BLaER1 (cell line): ENCODE results near the gene ANO2.

Experiments used
- H3K27ac ChIP-seq: shearing (Covaris generic); formaldehyde crosslinking; 2 replicates; pipeline ENCODE4 v1.8.1; 2022
- H3K27me3 ChIP-seq: shearing (Covaris generic); formaldehyde crosslinking; 2 replicates; pipeline ENCODE4 v1.8.1; 2022
- H3K36me3 ChIP-seq: shearing (Covaris generic); formaldehyde crosslinking; 2 replicates; pipeline ENCODE4 v1.8.1; 2022
- H3K4me1 ChIP-seq: shearing (Covaris generic); formaldehyde crosslinking; 2 replicates; pipeline ENCODE4 v1.8.1; 2022
- H3K4me2 ChIP-seq: shearing (Covaris generic); formaldehyde crosslinking; 2 replicates; pipeline ENCODE4 v1.8.1; 2022
- H3K4me3 ChIP-seq: shearing (Covaris generic); formaldehyde crosslinking; 2 replicates; pipeline ENCODE4 v1.8.1; 2022
- H3K9ac ChIP-seq: shearing (Covaris generic); formaldehyde crosslinking; 2 replicates; pipeline ENCODE4 v1.8.1; 2022
- H3K9me3 ChIP-seq: shearing (Covaris generic); formaldehyde crosslinking; 2 replicates; pipeline ENCODE4 v1.8.1; 2022
- H4K20me1 ChIP-seq: shearing (Covaris generic); formaldehyde crosslinking; 2 replicates; pipeline ENCODE4 v1.8.1; 2022
- Cebpa-rat ChIP-seq: shearing (Covaris generic); IDR thresholded peaks from 2 replicates; pipeline ENCODE4 v1.8.1; 2022

The ANO2 gene

GRCh38 chr12:5921027-5921909, 23.8 kb downstream of the ANO2 start:
- H3K4me1 ChIP-seq, result peaks cover 10% of the 10 kb centered on the region
- no peaks in the 10 kb centered on the region for H3K9me3 ChIP-seq
- TF ChIP-seq Cebpa-rat, result no peak

GRCh38 chr12:5916785-5917290, 28.2 kb downstream of the ANO2 start:
- no peak overlapping the region for H3K9ac ChIP-seq
- no peak for TF ChIP-seq Cebpa-rat
- no peak overlapping the region for H3K27ac ChIP-seq
- no peaks in the 10 kb centered on the region for H3K36me3 ChIP-seq
- no peaks in the 10 kb centered on the region for H3K27me3 ChIP-seq
- no peaks in the 10 kb centered on the region for H4K20me1 ChIP-seq
- H3K9me3 ChIP-seq, result no peaks in the 10 kb centered on the region
- H3K4me3 ChIP-seq, result no peak overlapping the region
- no peaks in the 10 kb centered on the region for H3K4me1 ChIP-seq
- H3K4me2 ChIP-seq, result no peak overlapping the region

More at GRCh38 chr12:5921027-5921909, 23.8 kb downstream of the ANO2 start:
- Histone ChIP-seq H3K4me3 (no peak overlapping the region), H3K9ac (no peak overlapping the region), H3K4me2 (no peak overlapping the region), H3K36me3 (no peaks in the 10 kb centered on the region), H3K27me3 (no peaks in the 10 kb centered on the region), H3K27ac (no peak overlapping the region), H4K20me1 (no peaks in the 10 kb centered on the region)

- no peak overlapping the region for H3K4me2 ChIP-seq
- H3K36me3 ChIP-seq, result no peaks in the 10 kb centered on the region
- no peaks in the 10 kb centered on the region for H3K9me3 ChIP-seq
- no peaks in the 10 kb centered on the region for H4K20me1 ChIP-seq
- H3K4me3 ChIP-seq, result no peak overlapping the region
- H3K4me1 ChIP-seq, result no peaks in the 10 kb centered on the region
- H3K27ac ChIP-seq, result no peak overlapping the region
- no peaks in the 10 kb centered on the region for H3K27me3 ChIP-seq
- no peak overlapping the region for H3K9ac ChIP-seq
- no peak for TF ChIP-seq Cebpa-rat
Observed at GRCh38 chr12:5915511-5915910, 29.5 kb downstream of the ANO2 start.

GRCh38 chr12:5914387-5915149, 30.5 kb downstream of the ANO2 start:
- TF ChIP-seq Cebpa-rat, result no peak
- Histone ChIP-seq H3K36me3 (no peaks in the 10 kb centered on the region), H4K20me1 (no peaks in the 10 kb centered on the region)

GRCh38 chr12:5913387-5913786, 31.7 kb downstream of the ANO2 start:
- no peak for TF ChIP-seq Cebpa-rat
- Histone ChIP-seq H3K9me3 (no peaks in the 10 kb centered on the region), H3K4me3 (no peak overlapping the region), H3K27me3 (0 out of 2 replicates have a peak, but pooled peaks cover under 1% of the 10 kb centered on the region), H3K36me3 (no peaks in the 10 kb centered on the region), H3K27ac (no peak overlapping the region), H4K20me1 (no peaks in the 10 kb centered on the region), H3K4me2 (no peak overlapping the region), H3K4me1 (no peaks in the 10 kb centered on the region), H3K9ac (no peak overlapping the region)

More at GRCh38 chr12:5914387-5915149, 30.5 kb downstream of the ANO2 start:
- no peak overlapping the region for H3K9ac ChIP-seq
- no peak overlapping the region for H3K27ac ChIP-seq
- no peak overlapping the region for H3K4me3 ChIP-seq
- no peaks in the 10 kb centered on the region for H3K9me3 ChIP-seq
- H3K4me2 ChIP-seq, result no peak overlapping the region
- no peaks in the 10 kb centered on the region for H3K27me3 ChIP-seq
- H3K4me1 ChIP-seq, result no peaks in the 10 kb centered on the region

GRCh38 chr12:5912437-5913334, 32.4 kb downstream of the ANO2 start:
- H3K27me3 ChIP-seq, result 0 out of 2 replicates have a peak, but pooled peaks cover 3% of the 10 kb centered on the region
- H3K4me1 ChIP-seq, result no peaks in the 10 kb centered on the region
- H3K4me3 ChIP-seq, result no peak overlapping the region
- TF ChIP-seq Cebpa-rat, result no peak
- no peak overlapping the region for H3K4me2 ChIP-seq
- no peak overlapping the region for H3K27ac ChIP-seq
- H3K36me3 ChIP-seq, result no peaks in the 10 kb centered on the region
- no peaks in the 10 kb centered on the region for H3K9me3 ChIP-seq
- H3K9ac ChIP-seq, result no peak overlapping the region
- H4K20me1 ChIP-seq, result no peaks in the 10 kb centered on the region

- H3K36me3 ChIP-seq, result no peaks in the 10 kb centered on the region
- 0 out of 2 replicates have a peak, but pooled peaks cover 3% of the 10 kb centered on the region for H3K27me3 ChIP-seq
- H3K4me2 ChIP-seq, result no peak overlapping the region
- no peak overlapping the region for H3K4me3 ChIP-seq
- no peak for TF ChIP-seq Cebpa-rat
- no peak overlapping the region for H3K27ac ChIP-seq
- H3K9me3 ChIP-seq, result no peaks in the 10 kb centered on the region
- H4K20me1 ChIP-seq, result no peaks in the 10 kb centered on the region
- no peak overlapping the region for H3K9ac ChIP-seq
- H3K4me1 ChIP-seq, result no peaks in the 10 kb centered on the region
Observed at GRCh38 chr12:5912011-5912410, 33.0 kb downstream of the ANO2 start.

- Histone ChIP-seq H3K9ac (no peak overlapping the region), H3K27me3 (0 out of 2 replicates have a peak, but pooled peaks cover 3% of the 10 kb centered on the region), H3K27ac (no peak overlapping the region), H3K9me3 (no peaks in the 10 kb centered on the region), H4K20me1 (no peaks in the 10 kb centered on the region), H3K4me2 (no peak overlapping the region), H3K4me3 (no peak overlapping the region), H3K36me3 (no peaks in the 10 kb centered on the region), H3K4me1 (no peaks in the 10 kb centered on the region)
- TF ChIP-seq Cebpa-rat, result no peak
Observed at GRCh38 chr12:5910790-5911548, 34.1 kb downstream of the ANO2 start.

GRCh38 chr12:5909560-5909959, 35.5 kb downstream of the ANO2 start:
- Histone ChIP-seq H3K4me1 (no peaks in the 10 kb centered on the region), H3K4me3 (no peak overlapping the region), H3K27ac (no peak overlapping the region), H3K27me3 (0 out of 2 replicates have a peak, but pooled peaks cover 3% of the 10 kb centered on the region), H3K4me2 (no peak overlapping the region), H3K9me3 (no peaks in the 10 kb centered on the region), H3K9ac (no peak overlapping the region), H4K20me1 (no peaks in the 10 kb centered on the region), H3K36me3 (no peaks in the 10 kb centered on the region)
- no peak for TF ChIP-seq Cebpa-rat
